Measurements from ENCODE around the gene GPR35.

GRCh38 chr2:240590681-240591111, 34.6 kb upstream of the GPR35 start:
- no peak for TF ChIP-seq POLR2AphosphoS5 (IDR thresholded peaks at IDR 0.05)
- TF ChIP-seq POLR2A (IDR thresholded peaks at IDR 0.05), result no peak

All from upper lobe of left lung (tissue), 4 donors.